NCI-H526 treated with DMSO at 0.1 percent for 48 hours (cell line): ENCODE measurements around the gene SELENOS.

Experiments used
- DNase-seq: peaks from one replicate; lab custom pipeline; 2025; lab: John Stamatoyannopoulos, UW

Gene SELENOS

GRCh38 chr15:101276501-101277037 is 716 bp downstream of the SELENOS start:
- peak; percentile 32 for DNase-seq

- no peak for DNase-seq
These were observed 2.3 kb downstream of the SELENOS start for GRCh38 chr15:101275018-101275417.

GRCh38 chr15:101273534-101273933 is 3.8 kb downstream of the SELENOS start:
- DNase-seq = no peak

- no peak for DNase-seq
These were observed 4.7 kb downstream of the SELENOS start for GRCh38 chr15:101272584-101272983.

- no peak for DNase-seq
These were observed 7.6 kb downstream of the SELENOS start for GRCh38 chr15:101269479-101270223.

- no peak for DNase-seq
These were observed 9.8 kb downstream of the SELENOS start for GRCh38 chr15:101267320-101268104.

- no peak for DNase-seq
These were observed 10.5 kb downstream of the SELENOS start for GRCh38 chr15:101266787-101267186.

GRCh38 chr15:101266034-101266433 is 11.3 kb downstream of the SELENOS start:
- DNase-seq = no peak

GRCh38 chr15:101264911-101265641 is 12.2 kb downstream of the SELENOS start:
- no peak for DNase-seq

- no peak for DNase-seq
These were observed 13.3 kb downstream of the SELENOS start for GRCh38 chr15:101264011-101264410.

- no peak for DNase-seq
These were observed 14.7 kb downstream of the SELENOS start for GRCh38 chr15:101262551-101262950.

- DNase-seq = peak; percentile 58
These were observed 18.8 kb downstream of the SELENOS start for GRCh38 chr15:101258238-101259144.

- no peak for DNase-seq
These were observed 20.5 kb downstream of the SELENOS start for GRCh38 chr15:101256757-101257156.

- DNase-seq = no peak
These were observed 21.6 kb downstream of the SELENOS start for GRCh38 chr15:101255615-101256241.

- DNase-seq = no peak
These were observed 22.3 kb downstream of the SELENOS start for GRCh38 chr15:101255051-101255395.

GRCh38 chr15:101254157-101255050 is 22.9 kb downstream of the SELENOS start:
- DNase-seq = no peak

GRCh38 chr15:101252836-101253235 is 24.4 kb downstream of the SELENOS start:
- no peak for DNase-seq

GRCh38 chr15:101251830-101252820 is 25.2 kb downstream of the SELENOS start, which contains the start of gene CHSY1:
TSS of gene CHSY1 (minus strand) at chr15:101252048. CDS start at chr15:101251456, 592 bp downstream.
- peak; percentile 64 for DNase-seq
